Upper lobe of left lung (tissue), 6 donors: Measurements from ENCODE around the gene PRELID1. TPM values are rescaled to one million over a fixed set of nuclear protein-coding genes. Genes with fewer than 3 reads are reported as not detected.
A peak's percentile ranks its signal among the peaks of the same experiment; 100 is the strongest.
"Not testable (repeated sequence)": the region's sequence is repeated elsewhere in the genome, so short reads cannot be mapped to it uniquely, and the experiment has no call there.

ENCODE experiments used
- ATAC-seq, 2 donors: fragments of 200-7000 bp; cut with Tn5 transposase; one replicate each; pipeline ENCODE4 v1.9.1; 2022; ENCODE audit warnings: mild to moderate bottlenecking in 2 of 2, moderate library complexity in 2 of 2; ENCODE audit not compliant: low FRiP score in 2 of 2
- DNase-seq, 2 donors: peaks; one replicate each; pipeline ENCODE4 v3.0.0-alpha.2; 2019 to 2020
- H3K27ac ChIP-seq, 4 donors: fragments of 200-600 bp; sonication (generic); one replicate each; pipeline ENCODE4 v1.5.1; 2016 to 2019
- H3K27me3 ChIP-seq, 4 donors: fragments of 200-600 bp; sonication (generic); one replicate each; pipeline ENCODE4 v1.5.1; 2017 to 2019
- H3K36me3 ChIP-seq, 4 donors: fragments of 200-600 bp; sonication (generic); one replicate each; pipeline ENCODE4 v1.5.1; 2016 to 2019
- H3K4me1 ChIP-seq, 4 donors: fragments of 200-600 bp; sonication (generic); one replicate each; pipeline ENCODE4 v1.5.1; 2018 to 2019
- H3K4me3 ChIP-seq, 4 donors: fragments of 200-600 bp; sonication (generic); one replicate each; pipeline ENCODE4 v1.5.1; 2017 to 2019; ENCODE audit warnings: mild to moderate bottlenecking in 2 of 4, moderate library complexity in 1 of 4
- H3K9me3 ChIP-seq, 4 donors: fragments of 200-600 bp; sonication (generic); one replicate each; pipeline ENCODE4 v1.5.1; 2018 to 2019
- CTCF ChIP-seq, 6 experiments: fragments of 450-650 bp in 4 of 6; fragments of 200-600 bp in 2 of 6; sonication (generic) in 2 of 6; IDR thresholded peaks; one replicate each; pipeline ENCODE4 v1.5.1; 2016 to 2019; ENCODE audit warnings: antibody characterized with exemption in 6 of 6
- EP300 ChIP-seq, 4 donors: sonication (generic); formaldehyde crosslinking; IDR thresholded peaks; one replicate each; pipeline ENCODE4 v1.5.1; 2017; ENCODE audit warnings: antibody characterized with exemption in 4 of 4, control low read depth in 2 of 4
- POLR2A ChIP-seq, 4 donors: fragments of 450-650 bp; IDR thresholded peaks; one replicate each; pipeline ENCODE4 v1.5.1; 2016 to 2017; ENCODE audit warnings: antibody characterized with exemption in 4 of 4, mild to moderate bottlenecking in 2 of 4
- POLR2AphosphoS5 ChIP-seq, 2 donors: sonication (generic); formaldehyde crosslinking; IDR thresholded peaks; one replicate each; pipeline ENCODE4 v1.5.1; 2017; ENCODE audit warnings: antibody characterized with exemption in 2 of 2
- WGBS, 2 donors: methylation state at CpG; one replicate each; pipeline ENCODE4 v1.1.5; 2017 to 2018; 5-methylcytosine and 5-hydroxymethylcytosine counted together
- total RNA-seq, 6 donors: library from RNA; depleted of rRNA in 4 of 6; stranded (reverse); fragments of >200 nt in 4 of 6; gene quantifications; one replicate each; pipeline versions ENCODE4 v1.1.0 to v1.2.1, GENCODE V29; 2016 to 2021
- donor health status: DM: no; HTN: no; CAD: no; lungs with moderate emphysema.
- donor health status: DM: no; HTN: yes; CAD: no; lungs with severe emphysema.

The PRELID1 gene
- 100 to 1,000 TPM in 2 of 6 donors, 10 to 100 TPM in 4; 45.1 to 132 (median 86.8) TPM for total RNA-seq

- H3K9me3 ChIP-seq, result no peaks in the 10 kb centered on the region
- H3K27me3 ChIP-seq, result no peaks in the 10 kb centered on the region
- WGBS, 2 donors, result 0% methylated on average over 4 to 22 of the region's 100 CpGs
- peaks cover 0 to 45% (median 19%) of the 10 kb centered on the region in 4 donors for H3K36me3 ChIP-seq
- peaks cover 54 to 84% (median 74%) of the 10 kb centered on the region in 4 donors for H3K4me1 ChIP-seq
- no peak for TF ChIP-seq EP300 (IDR thresholded peaks at IDR 0.05)
- TF ChIP-seq POLR2AphosphoS5 (IDR thresholded peaks at IDR 0.05), result peak; percentile 77 to 89
- TF ChIP-seq POLR2A (IDR thresholded peaks at IDR 0.05), result peak in 2 of 4 donors; percentile 66 to 79
- peak in 4 of 6 experiments; percentile 19 to 49 (median 34) for TF ChIP-seq CTCF (IDR thresholded peaks at IDR 0.05)
- H3K4me3 ChIP-seq, result peak within 1 kb of the TSS; percentile 93 to 99 (median 96)
- DNase-seq (peak; percentile 92 to 100), ATAC-seq (peak; percentile 81 to 93)
- peak within 1 kb of the TSS; percentile 89 to 92 (median 92) for H3K27ac ChIP-seq
Measured at GRCh38 chr5:177303121-177303924, at the start of gene PRELID1, which contains the start of gene RAB24. TSS of gene PRELID1 (plus strand) at chr5:177303799. CDS start at chr5:177303986, 187 bp downstream. TSS of gene RAB24 (minus strand) at chr5:177303719. CDS start at chr5:177303288, 431 bp downstream.

GRCh38 chr5:177256296-177256695, 47.3 kb upstream of the PRELID1 start:
- ATAC-seq, result no peak
- Histone ChIP-seq H3K4me3 (no peak overlapping the region), H3K27ac (no peak overlapping the region), H3K36me3 (peaks cover 24 to 87% (median 53%) of the 10 kb centered on the region in 4 donors), H3K9me3 (no peaks in the 10 kb centered on the region), H3K4me1 (no peaks in the 10 kb centered on the region), H3K27me3 (no peaks in the 10 kb centered on the region)
- TF ChIP-seq POLR2A (IDR thresholded peaks at IDR 0.05) (no peak), POLR2AphosphoS5 (IDR thresholded peaks at IDR 0.05) (no peak), CTCF (IDR thresholded peaks at IDR 0.05) (no peak), EP300 (IDR thresholded peaks at IDR 0.05) (no peak)
- WGBS, 2 donors, result 44 to 69% methylated on average over 5 of the region's 5 CpGs
- DNase-seq, result peak in 1 of 2 donors; percentile 62

- peaks cover 24 to 84% (median 50%) of the 10 kb centered on the region in 4 donors for H3K36me3 ChIP-seq
Measured at GRCh38 chr5:177258711-177259110, 44.9 kb upstream of the PRELID1 start.

GRCh38 chr5:177260961-177261360, 42.6 kb upstream of the PRELID1 start:
- Histone ChIP-seq H3K4me1 (peaks cover 0 to 6% (median 3%) of the 10 kb centered on the region in 4 donors), H3K4me3 (no peak overlapping the region), H3K27ac (no peak overlapping the region), H3K27me3 (no peaks in the 10 kb centered on the region), H3K36me3 (peaks cover 13 to 84% (median 42%) of the 10 kb centered on the region in 4 donors), H3K9me3 (no peaks in the 10 kb centered on the region)
- no peak for ATAC-seq
- DNase-seq, result no peak
- WGBS, 2 donors, result 95% methylated on average over 7 of the region's 7 CpGs
- TF ChIP-seq CTCF (IDR thresholded peaks at IDR 0.05), result no peak
- no peak for TF ChIP-seq POLR2AphosphoS5 (IDR thresholded peaks at IDR 0.05)
- no peak for TF ChIP-seq EP300 (IDR thresholded peaks at IDR 0.05)
- no peak for TF ChIP-seq POLR2A (IDR thresholded peaks at IDR 0.05)

More at GRCh38 chr5:177258711-177259110, 44.9 kb upstream of the PRELID1 start:
- not testable (repeated sequence) for ATAC-seq, H3K27me3 ChIP-seq, H3K27ac ChIP-seq, DNase-seq, H3K4me3 ChIP-seq, H3K9me3 ChIP-seq, H3K4me1 ChIP-seq
- WGBS, 2 donors, result 96 to 97% methylated on average over 7 of the region's 7 CpGs

GRCh38 chr5:177261510-177261909, 42.1 kb upstream of the PRELID1 start:
- Histone ChIP-seq H3K27me3 (no peaks in the 10 kb centered on the region), H3K4me3 (no peak overlapping the region), H3K9me3 (no peaks in the 10 kb centered on the region), H3K4me1 (peaks cover 0 to 6% (median 3%) of the 10 kb centered on the region in 4 donors), H3K36me3 (peaks cover 13 to 87% (median 43%) of the 10 kb centered on the region in 4 donors), H3K27ac (no peak overlapping the region)
- DNase-seq (no peak), ATAC-seq (no peak)
- no peak for TF ChIP-seq POLR2AphosphoS5 (IDR thresholded peaks at IDR 0.05)
- no peak for TF ChIP-seq CTCF (IDR thresholded peaks at IDR 0.05)
- no peak for TF ChIP-seq POLR2A (IDR thresholded peaks at IDR 0.05)
- TF ChIP-seq EP300 (IDR thresholded peaks at IDR 0.05), result no peak
- 95 to 100% methylated on average over 1 of the region's 1 CpG for WGBS, 2 donors
